ACC112 (cell line): Measurements from ENCODE around the gene POC1A.
"Not testable (repeated sequence)": the region's sequence is repeated elsewhere in the genome, so short reads cannot be mapped to it uniquely, and the experiment has no call there.

Source experiments
- H2AFZ ChIP-seq: fragments of 200-600 bp; sonication (generic); one replicate; pipeline ENCODE4 v1.6.0; 2017; ENCODE audit warnings: antibody characterized with exemption, low read length; ENCODE audit not compliant: unreplicated experiment
- H3K27ac ChIP-seq: fragments of 200-600 bp; sonication (generic); 2 replicates; pipeline ENCODE4 v1.5.1; 2014; ENCODE audit warnings: low read depth, mild to moderate bottlenecking, antibody characterized with exemption, low read length, moderate library complexity
- H3K27me3 ChIP-seq: fragments of 200-600 bp; sonication (generic); 2 replicates; pipeline ENCODE4 v1.6.1; 2014; ENCODE audit warnings: mild to moderate bottlenecking, antibody characterized with exemption, low read length, moderate library complexity, mixed read lengths; ENCODE audit not compliant: insufficient read depth
- H3K36me3 ChIP-seq: fragments of 200-600 bp; sonication (generic); 2 replicates; pipeline ENCODE4 v1.6.1; 2016; ENCODE audit warnings: mild to moderate bottlenecking, antibody characterized with exemption, low read length, moderate library complexity, mixed read lengths; ENCODE audit not compliant: insufficient read depth
- H3K4me1 ChIP-seq: fragments of 200-600 bp; sonication (generic); one replicate; pipeline ENCODE4 v1.6.1; 2016; ENCODE audit warnings: low read length, mixed read lengths; ENCODE audit not compliant: insufficient read depth, unreplicated experiment, control insufficient read depth
- H3K4me3 ChIP-seq: fragments of 200-600 bp; sonication (generic); 2 replicates; pipeline ENCODE4 v1.5.1; 2014; ENCODE audit warnings: mild to moderate bottlenecking, low read depth, low read length
- H3K79me2 ChIP-seq: fragments of 200-600 bp; sonication (generic); one replicate; pipeline ENCODE4 v1.6.0; 2016; ENCODE audit warnings: low read length; ENCODE audit not compliant: control insufficient read depth, unreplicated experiment, insufficient read depth

Gene POC1A

GRCh38 chr3:52046186-52046901 lies 107.9 kb downstream of the POC1A start:
- Histone ChIP-seq H3K4me3 (peak overlapping the region; percentile 36; the same call in 1 of the 2 replicates), H3K27me3 (no peaks in the 10 kb centered on the region)

DNA sequence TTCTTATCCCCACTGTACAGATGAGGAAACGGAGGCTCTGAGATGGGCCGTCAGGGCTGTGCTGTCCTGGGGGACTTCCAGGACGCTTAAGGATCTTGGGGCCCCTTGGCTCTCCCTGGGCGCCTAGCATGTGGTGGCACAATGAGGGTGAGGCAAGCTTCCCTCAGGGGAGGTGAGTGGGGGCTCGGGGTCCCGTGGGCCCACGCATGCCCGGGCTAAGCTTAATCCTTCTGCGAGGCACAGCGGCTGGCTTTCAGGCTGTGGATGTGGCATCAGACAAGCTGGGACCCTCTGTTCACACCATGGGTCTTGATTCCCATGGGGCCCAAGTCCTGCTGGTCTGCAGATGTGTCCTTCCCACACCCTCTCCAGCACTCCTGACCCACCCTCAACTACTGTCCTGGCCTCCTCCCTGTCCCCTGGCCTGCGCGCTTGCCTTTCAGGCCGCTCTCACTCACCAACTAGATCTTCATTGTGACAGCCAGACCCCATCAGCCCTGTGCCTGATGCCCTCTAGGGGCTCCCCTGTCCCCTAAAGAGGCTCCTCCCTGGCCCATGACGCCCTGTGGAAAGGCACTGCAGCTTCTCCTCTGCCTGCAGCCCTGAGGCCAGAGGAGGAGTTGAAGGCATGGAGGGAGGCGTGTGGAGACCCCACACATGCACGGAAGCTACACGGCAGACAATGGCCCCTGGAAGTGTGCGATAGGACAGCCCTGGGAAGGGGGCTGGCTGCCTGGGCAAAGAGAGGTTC lies 109.2 kb downstream of the POC1A start:
- Histone ChIP-seq H3K27me3 (no peaks in the 10 kb centered on the region), H3K79me2 (no peaks in the 10 kb centered on the region), H3K4me1 (peaks cover 48% of the 10 kb centered on the region), H3K27ac (no peak overlapping the region; the same call in 1 of the 2 replicates), H3K36me3 (0 out of 2 replicates have a peak, but pooled peaks cover 3% of the 10 kb centered on the region), H3K4me3 (no peak overlapping the region), H2AFZ (no peak overlapping the region)

More at GRCh38 chr3:52046186-52046901, 107.9 kb downstream of the POC1A start:
- H3K4me1 ChIP-seq, result peaks cover 48% of the 10 kb centered on the region
- H3K27ac ChIP-seq, result peak overlapping the region; percentile 88
- peaks cover 3% of the 10 kb centered on the region; the same call in 1 of the 2 replicates for H3K36me3 ChIP-seq
- peaks cover 9% of the 10 kb centered on the region for H3K79me2 ChIP-seq
- peak overlapping the region; percentile 65 for H2AFZ ChIP-seq

DNA sequence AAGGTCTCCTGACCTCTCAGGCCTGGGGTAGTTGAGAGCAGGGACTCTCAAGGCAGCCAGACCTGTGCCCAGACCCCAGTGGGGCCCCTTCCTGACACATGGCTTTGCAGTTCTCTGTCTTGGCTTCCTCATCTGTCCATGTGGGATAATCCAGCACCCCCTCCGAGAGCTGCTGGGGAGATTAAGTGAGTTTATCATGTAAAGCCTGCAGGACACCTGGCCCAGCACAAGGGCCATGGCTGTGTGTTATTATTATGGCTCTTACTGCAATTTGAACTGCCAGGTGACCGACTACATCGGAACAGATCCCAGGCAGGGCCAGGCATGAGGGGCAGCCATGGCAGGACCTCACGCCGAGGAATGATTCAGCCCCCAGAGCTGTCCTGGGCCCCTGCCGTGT lies 110.5 kb downstream of the POC1A start:
- Histone ChIP-seq H3K27me3 (no peaks in the 10 kb centered on the region), H2AFZ (no peak overlapping the region), H3K36me3 (no peaks in the 10 kb centered on the region), H3K4me3 (no peak overlapping the region), H3K4me1 (peaks cover 38% of the 10 kb centered on the region), H3K27ac (no peak overlapping the region), H3K79me2 (no peaks in the 10 kb centered on the region)

GRCh38 chr3:52043039-52043438 lies 111.2 kb downstream of the POC1A start:
- H3K4me1 ChIP-seq, result peaks cover 37% of the 10 kb centered on the region
- H3K4me3 ChIP-seq, H3K36me3 ChIP-seq, H3K79me2 ChIP-seq, H3K27me3 ChIP-seq, H3K27ac ChIP-seq, H2AFZ ChIP-seq: not testable (repeated sequence)

DNA sequence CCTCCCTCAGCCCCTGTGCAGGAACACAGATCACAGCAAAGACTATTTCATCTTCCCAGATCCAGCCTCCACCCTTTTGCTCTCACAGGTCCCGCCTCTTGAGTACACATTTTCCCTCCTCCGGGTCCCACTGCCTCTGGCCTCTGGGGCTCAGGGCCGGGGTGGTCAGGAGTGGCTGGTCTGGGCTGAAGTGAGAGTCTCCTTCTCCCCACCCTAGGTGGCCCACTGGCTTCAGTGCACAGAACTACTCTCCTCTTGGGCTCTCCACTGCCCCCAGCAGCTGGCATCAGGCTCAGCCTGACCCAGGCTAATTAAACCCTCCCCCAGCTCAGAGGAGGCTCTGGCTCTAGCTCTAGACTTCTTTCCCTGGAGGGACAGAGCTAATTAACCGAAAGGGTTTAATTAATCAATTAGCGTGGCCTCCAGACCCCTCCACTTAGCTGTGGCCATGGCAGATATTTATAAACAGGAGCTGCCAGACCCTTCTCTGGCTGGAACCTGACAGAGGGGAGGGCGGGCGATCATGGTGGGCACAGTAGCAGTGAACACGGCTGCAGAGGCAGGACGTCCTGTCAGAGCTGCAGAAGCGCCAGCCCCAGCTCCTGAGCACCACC lies 113.0 kb downstream of the POC1A start:
- H3K27me3 ChIP-seq, result no peaks in the 10 kb centered on the region
- peaks cover 20% of the 10 kb centered on the region for H3K4me1 ChIP-seq
- H3K27ac ChIP-seq, result no peak overlapping the region
- H3K36me3 ChIP-seq, result no peaks in the 10 kb centered on the region
- no peaks in the 10 kb centered on the region for H3K79me2 ChIP-seq
- no peak overlapping the region for H2AFZ ChIP-seq
- H3K4me3 ChIP-seq, result no peak overlapping the region

GRCh38 chr3:52040600-52040999 lies 113.6 kb downstream of the POC1A start:
- H3K4me3 ChIP-seq, result no peak overlapping the region
- no peak overlapping the region for H3K27ac ChIP-seq
- no peak overlapping the region for H2AFZ ChIP-seq
- no peaks in the 10 kb centered on the region for H3K36me3 ChIP-seq
- no peaks in the 10 kb centered on the region for H3K79me2 ChIP-seq
- H3K27me3 ChIP-seq, result no peaks in the 10 kb centered on the region
- peaks cover 14% of the 10 kb centered on the region for H3K4me1 ChIP-seq

DNA sequence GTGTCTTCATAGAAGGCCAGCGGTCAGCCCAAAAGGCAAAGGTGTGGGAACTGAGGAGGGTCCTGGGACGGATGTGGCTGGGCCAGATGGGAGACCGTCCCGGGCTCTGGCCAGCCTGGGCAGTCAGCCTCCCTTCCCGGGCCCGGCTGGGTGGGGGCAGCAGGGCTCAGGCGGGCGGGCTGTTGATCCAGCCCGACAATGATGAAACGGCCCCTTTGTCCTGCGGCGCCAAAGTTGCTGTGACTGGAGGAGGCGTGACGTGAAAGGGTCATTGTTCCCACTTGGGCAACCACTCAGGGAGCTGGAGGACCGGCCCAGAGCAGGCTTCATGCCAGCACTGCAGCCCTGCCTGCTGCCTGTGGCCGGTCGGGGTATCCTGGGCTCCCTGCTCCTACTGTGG lies 114.4 kb downstream of the POC1A start:
- H3K4me1 ChIP-seq, result peaks cover 9% of the 10 kb centered on the region
- no peaks in the 10 kb centered on the region for H3K79me2 ChIP-seq
- no peak overlapping the region for H3K4me3 ChIP-seq
- no peaks in the 10 kb centered on the region for H3K36me3 ChIP-seq
- H2AFZ ChIP-seq, result no peak overlapping the region
- H3K27ac ChIP-seq, result no peak overlapping the region
- no peaks in the 10 kb centered on the region for H3K27me3 ChIP-seq

DNA sequence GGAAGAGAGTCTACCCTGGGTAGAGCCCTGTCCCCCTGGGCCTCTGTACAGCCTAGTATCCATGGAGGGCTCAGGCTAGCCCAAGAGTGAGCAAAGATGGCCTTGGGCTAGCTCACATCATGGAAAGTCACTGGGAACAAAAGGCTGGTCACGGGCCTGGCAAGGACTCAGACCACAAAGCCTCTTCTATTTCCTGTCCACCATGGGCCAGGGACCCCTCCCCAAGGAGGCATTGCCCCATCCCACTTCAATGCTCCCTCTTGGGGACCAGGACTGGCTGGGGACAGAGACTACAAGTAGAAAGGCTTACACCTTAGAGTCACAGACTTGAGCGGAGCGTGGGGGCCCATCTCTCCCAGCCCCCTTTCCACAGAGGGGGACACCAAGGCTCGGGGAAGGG lies 114.8 kb downstream of the POC1A start:
- Histone ChIP-seq H3K27me3 (no peaks in the 10 kb centered on the region), H3K4me1 (peaks cover 9% of the 10 kb centered on the region), H3K27ac (no peak overlapping the region), H2AFZ (no peak overlapping the region), H3K4me3 (no peak overlapping the region), H3K79me2 (no peaks in the 10 kb centered on the region), H3K36me3 (no peaks in the 10 kb centered on the region)

- no peak overlapping the region for H2AFZ ChIP-seq
- H3K27ac ChIP-seq, result no peak overlapping the region
Observed at GRCh38 chr3:52038227-52038626, 116.0 kb downstream of the POC1A start.

DNA sequence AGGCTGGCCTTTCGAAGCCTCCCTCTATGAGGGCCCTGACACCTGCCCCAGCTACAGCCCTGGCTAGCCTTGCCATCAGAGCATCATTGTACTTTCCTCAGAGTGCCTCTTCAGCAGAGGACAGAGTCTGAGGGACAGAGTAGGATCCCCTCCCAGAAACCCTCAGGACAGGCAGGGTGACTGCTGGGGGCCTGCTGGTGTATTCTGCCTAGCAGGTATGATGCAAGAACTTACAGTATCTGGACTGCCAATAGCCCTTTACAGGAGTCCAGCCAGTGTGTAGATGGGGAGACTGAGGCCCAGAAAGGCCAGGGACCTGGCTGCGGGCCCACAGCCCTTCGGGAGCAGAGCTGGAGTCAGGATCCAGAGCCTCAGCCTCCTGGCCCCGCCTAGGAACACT lies 116.9 kb downstream of the POC1A start:
- H3K4me1 ChIP-seq, result peaks cover 4% of the 10 kb centered on the region
- no peaks in the 10 kb centered on the region for H3K27me3 ChIP-seq
- H3K27ac ChIP-seq, result no peak overlapping the region
- no peak overlapping the region for H3K4me3 ChIP-seq
- no peak overlapping the region for H2AFZ ChIP-seq
- no peaks in the 10 kb centered on the region for H3K79me2 ChIP-seq
- H3K36me3 ChIP-seq, result no peaks in the 10 kb centered on the region

More at GRCh38 chr3:52038227-52038626, 116.0 kb downstream of the POC1A start:
- no peaks in the 10 kb centered on the region for H3K27me3 ChIP-seq
- peaks cover 4% of the 10 kb centered on the region for H3K4me1 ChIP-seq
- H3K79me2 ChIP-seq, result no peaks in the 10 kb centered on the region
- no peaks in the 10 kb centered on the region for H3K36me3 ChIP-seq
- no peak overlapping the region for H3K4me3 ChIP-seq
